ENCODE data around the gene EN2. TPM values are rescaled to one million over a fixed set of nuclear protein-coding genes. Genes with fewer than 3 reads are reported as not detected.

The EN2 gene
- total and polyA plus RNA-seq, 2 of the 4 experiments (the other 2 are of a cell fraction) = not detected

DNA sequence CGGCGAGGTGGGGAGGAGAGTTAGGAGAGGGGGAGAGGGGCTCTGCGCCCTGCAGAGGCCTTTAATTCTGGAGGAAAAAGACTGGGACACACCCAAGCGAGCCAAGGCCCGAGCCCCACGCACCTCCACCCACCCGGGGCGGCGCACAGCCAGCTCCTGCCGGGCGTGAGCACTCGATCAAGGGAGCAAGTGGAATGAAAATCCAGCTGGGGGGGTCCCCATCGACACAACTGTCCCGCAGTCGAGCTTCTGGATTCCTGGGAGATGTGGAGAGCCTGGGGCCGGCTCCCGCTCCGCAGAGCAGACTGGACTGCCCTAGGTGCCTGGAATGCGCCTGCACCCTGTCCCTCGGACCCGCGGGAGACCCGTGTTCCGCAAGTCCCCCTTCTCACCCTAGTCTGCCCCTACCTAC is 7.4 kb upstream of the EN2 start:
- no peak overlapping the region for H3K56ac ChIP-seq (ENCODE audit: extremely low read depth, insufficient read depth, low read length)
- in situ Hi-C loops (cut with MboI; ENCODE audit: low sequenced_read_pairs) = no loop called here
- no peak overlapping the region for H2BK20ac ChIP-seq (ENCODE audit: low read depth, low read length)
- H3K9me1 ChIP-seq (ENCODE audit: insufficient read depth, low read length) = no peaks in the 10 kb centered on the region
- no peak overlapping the region for H4K91ac ChIP-seq (ENCODE audit: insufficient read depth, low read depth, low read length)
- WGBS, 2 experiments (ENCODE audit: extremely low coverage in 2 of 2, insufficient read length in 1 of 2) = 1% methylated on average over 12 of the region's 24 CpGs; no CpG with 5 or more reads in 1 of the 2 experiments
- no peak overlapping the region for H3K4me2 ChIP-seq (ENCODE audit: low read depth, low read length)
- H2BK120ac ChIP-seq (ENCODE audit: low read depth, low read length) = no peak overlapping the region
- H3K9ac ChIP-seq (ENCODE audit: low read depth, low read length) = no peak overlapping the region
- H3K27ac ChIP-seq (ENCODE audit: insufficient read depth, low read length) = no peak overlapping the region
- TF ChIP-seq MXI1 (IDR thresholded peaks at IDR 0.05; ENCODE audit: borderline replicate concordance, low read depth, low read length) (no peak), CEBPB (IDR thresholded peaks at IDR 0.05; ENCODE audit: low read depth, low read length) (no peak), FOS (IDR thresholded peaks at IDR 0.05; ENCODE audit: low read depth, low read length) (no peak), MAZ (IDR thresholded peaks at IDR 0.05; ENCODE audit: borderline replicate concordance, low read depth, low read length) (no peak), RFX5 (IDR thresholded peaks at IDR 0.05; ENCODE audit: low read depth, low read length) (no peak), RAD21 (IDR thresholded peaks at IDR 0.05; ENCODE audit: low read length) (no peak), BHLHE40 (IDR thresholded peaks at IDR 0.05; ENCODE audit: low read depth, low read length) (no peak), NFE2L2 (IDR thresholded peaks at IDR 0.05; ENCODE audit: low read depth, low read length) (no peak), SMC3 (IDR thresholded peaks at IDR 0.05; ENCODE audit: low read depth, low read length) (no peak), RCOR1 (IDR thresholded peaks at IDR 0.05; ENCODE audit: insufficient replicate concordance, low read length) (no peak), CHD1 (IDR thresholded peaks at IDR 0.05; ENCODE audit: low read depth, low read length) (no peak)
- TF ChIP-seq, protein P1, sequence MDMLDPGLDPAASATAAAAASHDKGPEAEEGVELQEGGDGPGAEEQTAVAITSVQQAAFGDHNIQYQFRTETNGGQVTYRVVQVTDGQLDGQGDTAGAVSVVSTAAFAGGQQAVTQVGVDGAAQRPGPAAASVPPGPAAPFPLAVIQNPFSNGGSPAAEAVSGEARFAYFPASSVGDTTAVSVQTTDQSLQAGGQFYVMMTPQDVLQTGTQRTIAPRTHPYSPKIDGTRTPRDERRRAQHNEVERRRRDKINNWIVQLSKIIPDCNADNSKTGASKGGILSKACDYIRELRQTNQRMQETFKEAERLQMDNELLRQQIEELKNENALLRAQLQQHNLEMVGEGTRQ (IDR thresholded peaks at IDR 0.05; ENCODE audit: low read depth, low read length) = no peak
- TF ChIP-seq, protein P2, sequence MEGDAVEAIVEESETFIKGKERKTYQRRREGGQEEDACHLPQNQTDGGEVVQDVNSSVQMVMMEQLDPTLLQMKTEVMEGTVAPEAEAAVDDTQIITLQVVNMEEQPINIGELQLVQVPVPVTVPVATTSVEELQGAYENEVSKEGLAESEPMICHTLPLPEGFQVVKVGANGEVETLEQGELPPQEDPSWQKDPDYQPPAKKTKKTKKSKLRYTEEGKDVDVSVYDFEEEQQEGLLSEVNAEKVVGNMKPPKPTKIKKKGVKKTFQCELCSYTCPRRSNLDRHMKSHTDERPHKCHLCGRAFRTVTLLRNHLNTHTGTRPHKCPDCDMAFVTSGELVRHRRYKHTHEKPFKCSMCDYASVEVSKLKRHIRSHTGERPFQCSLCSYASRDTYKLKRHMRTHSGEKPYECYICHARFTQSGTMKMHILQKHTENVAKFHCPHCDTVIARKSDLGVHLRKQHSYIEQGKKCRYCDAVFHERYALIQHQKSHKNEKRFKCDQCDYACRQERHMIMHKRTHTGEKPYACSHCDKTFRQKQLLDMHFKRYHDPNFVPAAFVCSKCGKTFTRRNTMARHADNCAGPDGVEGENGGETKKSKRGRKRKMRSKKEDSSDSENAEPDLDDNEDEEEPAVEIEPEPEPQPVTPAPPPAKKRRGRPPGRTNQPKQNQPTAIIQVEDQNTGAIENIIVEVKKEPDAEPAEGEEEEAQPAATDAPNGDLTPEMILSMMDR (conservative IDR thresholded peaks at IDR 0.05; ENCODE audit: low read depth, low read length) = no peak
- TF ChIP-seq, protein P3, sequence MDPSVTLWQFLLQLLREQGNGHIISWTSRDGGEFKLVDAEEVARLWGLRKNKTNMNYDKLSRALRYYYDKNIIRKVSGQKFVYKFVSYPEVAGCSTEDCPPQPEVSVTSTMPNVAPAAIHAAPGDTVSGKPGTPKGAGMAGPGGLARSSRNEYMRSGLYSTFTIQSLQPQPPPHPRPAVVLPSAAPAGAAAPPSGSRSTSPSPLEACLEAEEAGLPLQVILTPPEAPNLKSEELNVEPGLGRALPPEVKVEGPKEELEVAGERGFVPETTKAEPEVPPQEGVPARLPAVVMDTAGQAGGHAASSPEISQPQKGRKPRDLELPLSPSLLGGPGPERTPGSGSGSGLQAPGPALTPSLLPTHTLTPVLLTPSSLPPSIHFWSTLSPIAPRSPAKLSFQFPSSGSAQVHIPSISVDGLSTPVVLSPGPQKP (IDR thresholded peaks at IDR 0.05; ENCODE audit: borderline replicate concordance, low read depth, low read length) = no peak
- no peaks in the 10 kb centered on the region for H4K20me1 ChIP-seq (ENCODE audit: insufficient read depth, low read length)
- H2AFZ ChIP-seq (replicated peaks; ENCODE audit: low read length, poor library complexity) = no peak overlapping the region
- BruUV-seq (replicated peaks) = no TSS peak
- ChIA-PET POLR2A (ENCODE audit: unreplicated experiment) (interaction anchor here (0.6 kb wide), 1 partner anchor 19 kb away, joined by 3 read pairs; no protein-coding TSS in a partner anchor), CTCF (no interaction called here)
- intact Hi-C loops (cut with micrococcal nuclease) = loop anchor here (10.0 kb wide), 2 partner anchors 76 to 156 kb away; partner anchors contain the start of gene INSIG1
- ATAC-seq (ENCODE audit: low read depth) = no peak
- H3K18ac ChIP-seq (ENCODE audit: low read depth, low read length) = no peak overlapping the region
- H3K23ac ChIP-seq (ENCODE audit: low read depth, low read length) = no peak overlapping the region
- no peaks in the 10 kb centered on the region for H3K9me3 ChIP-seq (ENCODE audit: control insufficient read depth, insufficient read depth, low read length)
- H3K36me3 ChIP-seq (ENCODE audit: control insufficient read depth, insufficient read depth, low read length) = no peaks in the 10 kb centered on the region
- H3K27me3 ChIP-seq (ENCODE audit: control insufficient read depth, insufficient read depth, low read length) = peaks cover 75% of the 10 kb centered on the region
- dilution Hi-C loops (cut with HindIII; ENCODE audit: low sequenced_read_pairs, unreplicated experiment) = no loop called here
- H4K5ac ChIP-seq (ENCODE audit: low read depth, low read length) = no peak overlapping the region
- H4K8ac ChIP-seq (ENCODE audit: low read depth in 2 of 2, low read length in 2 of 2) = no peak overlapping the region
- no peaks in the 10 kb centered on the region for H3K4me1 ChIP-seq (ENCODE audit: control insufficient read depth, insufficient read depth, low read length)
- H2BK15ac ChIP-seq (ENCODE audit: low read depth, low read length) = no peak overlapping the region
- no peak overlapping the region for H3K14ac ChIP-seq (replicated peaks; ENCODE audit: low read depth, low read length)
- H3K4ac ChIP-seq (ENCODE audit: low read depth, low read length) = no peak overlapping the region
- H2AK5ac ChIP-seq (ENCODE audit: low read depth, low read length) = no peak overlapping the region
- no peak overlapping the region for H2AK9ac ChIP-seq (replicated peaks; ENCODE audit: low read depth, low read length, poor library complexity)
- DNase-seq = no peak
- H3K4me3 ChIP-seq (ENCODE audit: insufficient read depth, low read depth, low read length) = no peak overlapping the region
- no peaks in the 10 kb centered on the region for H3K79me1 ChIP-seq (ENCODE audit: low read depth in 1 of 2, low read length in 2 of 2)
- H2BK5ac ChIP-seq (ENCODE audit: low read depth, low read length, poor library complexity, severe bottlenecking) = no peak overlapping the region
